GM21390 (cell line): Measurements from ENCODE around the gene DHRS4L2.

ENCODE experiments used
- ATAC-seq: cut with Tn5 transposase; IDR thresholded peaks from one replicate; pipeline ENCODE4 v1.9.1; 2021; ENCODE audit not compliant: unreplicated experiment

DHRS4L2 gene

GRCh38 chr14:24051789-24052655 lies 63.3 kb downstream of the DHRS4L2 start, which contains the start of gene CARMIL3:
Gene CARMIL3, plus strand, starts transcription at chr14:24052009. Its CDS starts 145 bp downstream, at chr14:24052154.
- peak; percentile 69 for ATAC-seq

DNA sequence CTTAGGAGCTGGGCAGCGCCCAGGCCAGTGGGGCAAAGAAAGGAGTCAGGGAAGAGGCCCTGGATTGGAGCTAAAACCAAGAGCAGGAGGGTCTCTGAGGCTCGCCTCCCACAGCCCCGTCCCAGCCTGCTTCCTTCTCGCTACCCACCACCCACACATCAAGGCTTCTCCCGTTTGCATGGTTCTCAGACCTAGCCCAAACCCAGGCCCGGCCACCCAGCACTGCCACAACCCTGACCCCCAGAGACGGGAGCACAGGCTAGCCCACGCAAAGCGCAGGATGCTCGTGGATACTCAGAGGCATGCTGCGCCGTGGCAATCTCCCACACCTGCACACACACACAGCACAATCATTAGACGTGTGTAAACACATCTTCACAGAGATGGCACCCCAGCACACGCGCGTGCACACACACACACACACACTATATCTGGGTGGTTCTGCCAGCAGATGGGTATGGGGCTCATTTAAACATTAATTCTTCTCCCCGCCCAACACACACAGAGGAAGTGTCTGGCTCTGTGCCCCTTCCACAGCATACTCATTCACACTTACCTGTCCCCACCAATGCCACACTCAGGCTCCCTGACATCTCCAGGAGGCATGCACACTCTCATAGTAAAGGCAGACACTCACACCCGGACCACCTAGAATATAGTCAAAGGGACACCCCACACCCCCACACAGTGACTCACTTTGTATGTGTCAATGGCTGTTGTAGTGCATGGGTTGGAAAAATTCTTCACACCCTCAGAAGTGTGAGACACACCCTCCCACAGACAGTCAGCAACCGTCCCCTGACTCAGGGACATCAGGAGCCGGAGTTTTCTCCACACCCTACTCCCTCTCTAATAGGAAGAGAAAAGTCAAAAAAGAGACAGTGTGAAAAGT lies 64.2 kb downstream of the DHRS4L2 start:
- no peak for ATAC-seq

- no peak for ATAC-seq
These were observed 65.0 kb downstream of the DHRS4L2 start for GRCh38 chr14:24053548-24054323.

GRCh38 chr14:24054324-24054641 lies 65.6 kb downstream of the DHRS4L2 start:
- no peak for ATAC-seq

DNA sequence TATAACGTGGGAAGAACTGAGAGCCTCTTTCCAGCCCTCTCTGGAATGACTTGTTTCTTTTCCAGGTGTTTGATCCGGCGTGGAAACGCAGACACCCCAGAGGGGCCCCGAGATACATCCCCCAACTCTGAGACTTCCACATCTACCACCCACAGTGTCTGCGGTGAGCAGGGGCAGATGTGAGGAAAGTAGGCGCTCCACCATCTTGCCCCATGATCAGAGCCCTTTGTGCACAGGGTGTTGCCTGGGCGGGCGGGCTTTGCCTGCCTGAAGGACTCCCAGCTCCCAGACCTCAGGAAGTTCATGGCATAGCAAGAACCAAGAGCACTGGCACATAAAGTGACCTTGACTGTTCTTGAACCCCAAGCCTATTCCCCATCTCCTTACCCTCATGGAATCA lies 65.9 kb downstream of the DHRS4L2 start:
- no peak for ATAC-seq
